Smooth muscle cell (in vitro differentiated cells): ENCODE measurements around the gene TMEM175. TPM values are rescaled to one million over a fixed set of nuclear protein-coding genes. Genes with fewer than 3 reads are reported as not detected.

Source experiments
- DNase-seq: peaks from one replicate; lab custom pipeline; 2025; ENCODE audit not compliant: unreplicated experiment; lab: John Stamatoyannopoulos, UW
- H2AFZ ChIP-seq: fragments of 200-600 bp; sonication (generic); 2 replicates; pipeline ENCODE4 v1.6.0; 2016; ENCODE audit warnings: antibody characterized with exemption, low read depth, mild to moderate bottlenecking
- H3F3A ChIP-seq: fragments of 200-600 bp; sonication (generic); 2 replicates; pipeline ENCODE4 v1.6.0; 2017; ENCODE audit warnings: antibody characterized with exemption, low read depth
- H3K27ac ChIP-seq: fragments of 200-600 bp; sonication (generic); 2 replicates; pipeline ENCODE4 v1.5.1; 2016; ENCODE audit warnings: low read depth, mild to moderate bottlenecking
- H3K27me3 ChIP-seq: fragments of 200-600 bp; sonication (generic); 2 replicates; pipeline ENCODE4 v1.6.1; 2016; ENCODE audit warnings: low read depth, mild to moderate bottlenecking
- H3K36me3 ChIP-seq: fragments of 200-600 bp; sonication (generic); 2 replicates; pipeline ENCODE4 v1.5.1; 2016; ENCODE audit warnings: low read depth
- H3K4me1 ChIP-seq: fragments of 200-600 bp; sonication (generic); 2 replicates; pipeline ENCODE4 v1.5.1; 2016; ENCODE audit warnings: low read depth
- H3K4me2 ChIP-seq: fragments of 200-600 bp; sonication (generic); 2 replicates; pipeline ENCODE4 v1.6.0; 2016; ENCODE audit warnings: mild to moderate bottlenecking
- H3K4me3 ChIP-seq: fragments of 200-600 bp; sonication (generic); 2 replicates; pipeline ENCODE4 v1.5.1; 2016; ENCODE audit warnings: mild to moderate bottlenecking
- H3K79me2 ChIP-seq: fragments of 200-600 bp; sonication (generic); 2 replicates; pipeline ENCODE4 v1.6.0; 2016; ENCODE audit warnings: low read depth, mild to moderate bottlenecking
- H3K9ac ChIP-seq: fragments of 200-600 bp; sonication (generic); 2 replicates; pipeline ENCODE4 v1.6.0; 2016; ENCODE audit warnings: low read depth
- H3K9me3 ChIP-seq: fragments of 200-600 bp; sonication (generic); replicated peaks from 2 replicates; pipeline ENCODE4 v1.5.1; 2016; ENCODE audit warnings: low read depth
- H4K20me1 ChIP-seq: fragments of 200-600 bp; sonication (generic); 2 replicates; pipeline ENCODE4 v1.6.0; 2016; ENCODE audit warnings: low read depth
- CTCF ChIP-seq: fragments of 200-600 bp; sonication (generic); IDR thresholded peaks from 2 replicates; pipeline ENCODE4 v1.5.1; 2017; ENCODE audit warnings: borderline replicate concordance, mild to moderate bottlenecking, antibody characterized with exemption; ENCODE audit not compliant: insufficient read depth, poor library complexity, severe bottlenecking
- WGBS: methylation state at CpG from one replicate; pipeline ENCODE4 v1.1.7; 2016; ENCODE audit warnings: low lambda C conversion rate; 5-methylcytosine and 5-hydroxymethylcytosine counted together
- polyA plus RNA-seq: library from polyadenylated mRNA; unstranded; fragments of >200 nt; fragmentation: Nextera tagmentation; extraction: Ambion mirVana; gene quantifications from 2 replicates; pipeline ENCODE4 v1.2.1, GENCODE V29; 2016
- total RNA-seq: library from RNA; depleted of rRNA; stranded (reverse); fragments of >200 nt; gene quantifications from 2 replicates; pipeline ENCODE4 v1.2.3, GENCODE V29; 2014

The TMEM175 gene
- total and polyA plus RNA-seq, 2 experiments from 2014 or later = 20.6 to 27.6 TPM

GRCh38 chr4:991451-992296, 59.4 kb downstream of the TMEM175 start:
- Histone ChIP-seq H3K4me3 (no peak overlapping the region), H3K4me2 (no peak overlapping the region), H2AFZ (no peak overlapping the region), H3K27ac (no peak overlapping the region), H4K20me1 (peaks cover 15% of the 10 kb centered on the region), H3K79me2 (no peaks in the 10 kb centered on the region), H3K27me3 (peaks cover 15% of the 10 kb centered on the region), H3K4me1 (no peaks in the 10 kb centered on the region), H3K36me3 (no peaks in the 10 kb centered on the region), H3K9ac (no peak overlapping the region), H3K9me3 (no peaks in the 10 kb centered on the region), H3F3A (no peaks in the 10 kb centered on the region)
- WGBS = 95% methylated on average over 50 of the region's 50 CpGs
- no peak for DNase-seq
- no peak for TF ChIP-seq CTCF

DNA sequence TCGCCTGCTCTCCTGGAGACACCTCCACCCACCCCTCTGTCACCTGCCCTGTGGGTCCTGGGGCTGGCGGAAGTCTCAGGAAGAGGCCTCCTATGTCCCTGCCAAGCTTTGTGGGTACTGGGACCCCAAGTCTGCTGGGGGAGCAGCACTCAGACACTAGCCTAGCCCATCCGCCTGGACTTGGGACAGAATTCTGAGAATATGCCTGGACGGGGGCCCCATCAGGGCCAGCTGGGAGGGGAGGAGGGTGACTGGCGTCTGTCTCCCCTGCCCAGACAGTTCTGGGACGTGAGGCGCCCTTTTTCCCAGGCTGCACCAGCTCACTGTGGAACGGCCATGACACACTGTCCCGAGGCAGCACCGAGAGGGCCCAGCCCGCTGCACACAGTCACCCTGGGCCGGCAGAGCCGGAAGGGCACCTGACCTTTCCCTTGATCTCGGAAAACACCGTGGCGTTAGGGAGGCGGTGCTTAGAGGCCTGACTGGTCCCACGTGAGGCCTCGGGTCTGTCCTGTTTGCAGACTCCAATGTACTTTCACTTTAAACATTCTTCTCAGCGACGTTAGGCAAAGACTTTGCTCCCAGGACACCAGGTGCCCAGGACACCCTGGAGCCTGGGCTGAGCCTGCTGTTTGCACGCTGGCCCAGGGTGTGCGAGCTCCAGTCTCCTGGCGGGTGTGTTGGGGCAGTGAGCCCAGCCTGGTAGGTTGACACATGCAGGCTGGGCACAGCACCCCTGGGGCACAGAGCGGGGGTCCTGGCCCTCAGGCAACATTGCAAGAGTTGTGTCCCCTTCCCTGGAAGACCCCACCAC, 60.2 kb downstream of the TMEM175 start:
- DNase-seq = no peak
- Histone ChIP-seq H3K79me2 (no peaks in the 10 kb centered on the region), H3K27ac (no peak overlapping the region), H2AFZ (no peak overlapping the region), H3K4me3 (no peak overlapping the region), H3K4me2 (no peak overlapping the region), H3K36me3 (no peaks in the 10 kb centered on the region), H3K9me3 (no peaks in the 10 kb centered on the region), H3F3A (no peaks in the 10 kb centered on the region), H3K9ac (no peak overlapping the region), H3K27me3 (peaks cover 23% of the 10 kb centered on the region), H4K20me1 (peaks cover 20% of the 10 kb centered on the region), H3K4me1 (no peaks in the 10 kb centered on the region)
- WGBS = 83% methylated on average over 25 of the region's 25 CpGs
- TF ChIP-seq CTCF = no peak

GRCh38 chr4:993111-994029, 61.1 kb downstream of the TMEM175 start, which contains the start of gene SLC26A1:
TSS of gene SLC26A1 (minus strand) at chr4:993404. CDS start at chr4:991703, 1,701 bp downstream.
- 93% methylated on average over 36 of the region's 37 CpGs for WGBS
- H3K36me3 ChIP-seq = no peaks in the 10 kb centered on the region
- H3K79me2 ChIP-seq = no peaks in the 10 kb centered on the region
- H3K4me2 ChIP-seq = no peak within 1 kb of the TSS
- no peak for DNase-seq
- H3K9ac ChIP-seq = no peak within 1 kb of the TSS
- no peak for TF ChIP-seq CTCF
- no peaks in the 10 kb centered on the region for H3K9me3 ChIP-seq
- H3K27ac ChIP-seq = no peak within 1 kb of the TSS
- H2AFZ ChIP-seq = no peak within 1 kb of the TSS
- H3K4me1 ChIP-seq = peaks cover 3% of the 10 kb centered on the region
- no peak within 1 kb of the TSS for H3K4me3 ChIP-seq
- no peaks in the 10 kb centered on the region for H3F3A ChIP-seq
- H3K27me3 ChIP-seq = peaks cover 32% of the 10 kb centered on the region
- H4K20me1 ChIP-seq = peaks cover 28% of the 10 kb centered on the region
